ENCODE data around the gene OR52N1.
A peak's percentile ranks its signal among the peaks of the same experiment; 100 is the strongest.

The OR52N1 gene

GRCh38 chr11:5791165-5791564 is at the start of gene OR52N1:
TSS of gene OR52N1 (minus strand) at chr11:5791265. CDS start at chr11:5788816, 2,449 bp downstream.
- no peak for DNase-seq (ENCODE audit: low read depth in 3 of 3, low spot score in 1 of 3)

- DNase-seq (ENCODE audit: low read depth in 3 of 3, low spot score in 1 of 3), result no peak
Observed at GRCh38 chr11:5837695-5838094, 46.6 kb upstream of the OR52N1 start.

- DNase-seq (ENCODE audit: low read depth in 3 of 3, low spot score in 1 of 3), result no peak
Observed at GRCh38 chr11:5833446-5833845, 42.4 kb upstream of the OR52N1 start.

GRCh38 chr11:5831196-5831829 is 40.2 kb upstream of the OR52N1 start:
- no peak for DNase-seq (ENCODE audit: low read depth in 3 of 3, low spot score in 1 of 3)

- no peak for DNase-seq (ENCODE audit: low read depth in 3 of 3, low spot score in 1 of 3)
Observed at GRCh38 chr11:5818245-5818886, 27.3 kb upstream of the OR52N1 start.

- no peak for DNase-seq (ENCODE audit: low read depth in 3 of 3, low spot score in 1 of 3)
Observed at GRCh38 chr11:5815534-5815933, 24.5 kb upstream of the OR52N1 start.

GRCh38 chr11:5809905-5810795 is 19.1 kb upstream of the OR52N1 start:
- no peak for DNase-seq (ENCODE audit: low read depth in 3 of 3, low spot score in 1 of 3)

GRCh38 chr11:5809122-5809519 is 18.1 kb upstream of the OR52N1 start:
- DNase-seq (ENCODE audit: low read depth in 3 of 3, low spot score in 1 of 3), result no peak

GRCh38 chr11:5808500-5809121 is 17.5 kb upstream of the OR52N1 start, which contains the start of gene OR52N2:
TSS of gene OR52N2 (plus strand) at chr11:5808924. CDS start at chr11:5820336, 11,412 bp downstream.
- DNase-seq (ENCODE audit: low read depth in 3 of 3, low spot score in 1 of 3), result peak; percentile 34 to 46 (median 37)

- no peak for DNase-seq (ENCODE audit: low read depth in 3 of 3, low spot score in 1 of 3)
Observed at GRCh38 chr11:5807580-5807979, 16.5 kb upstream of the OR52N1 start.

- no peak for DNase-seq (ENCODE audit: low read depth in 3 of 3, low spot score in 1 of 3)
Observed at GRCh38 chr11:5803982-5804381, 12.9 kb upstream of the OR52N1 start.

GRCh38 chr11:5796541-5796940 is 5.5 kb upstream of the OR52N1 start:
- DNase-seq (ENCODE audit: low read depth in 3 of 3, low spot score in 1 of 3), result no peak

GRCh38 chr11:5783255-5783654 is 7.8 kb downstream of the OR52N1 start, which contains the start of gene OR52N5:
TSS of gene OR52N5 (minus strand) at chr11:5783355. CDS start at chr11:5778634, 4,721 bp downstream.
- no peak for DNase-seq (ENCODE audit: low read depth in 3 of 3, low spot score in 1 of 3)

GRCh38 chr11:5767056-5767455 is 24.0 kb downstream of the OR52N1 start:
- no peak for DNase-seq (ENCODE audit: low read depth in 3 of 3, low spot score in 1 of 3)

GRCh38 chr11:5753943-5754342 is 37.1 kb downstream of the OR52N1 start, which contains the start of gene OR52N4:
TSS of gene OR52N4 (plus strand) at chr11:5754243. CDS start at chr11:5754741, 498 bp downstream.
- DNase-seq (ENCODE audit: low read depth in 3 of 3, low spot score in 1 of 3), result no peak

- DNase-seq (ENCODE audit: low read depth in 3 of 3, low spot score in 1 of 3), result no peak
Observed at GRCh38 chr11:5749836-5750235, 41.2 kb downstream of the OR52N1 start.

- DNase-seq (ENCODE audit: low read depth in 3 of 3, low spot score in 1 of 3), result no peak
Observed at GRCh38 chr11:5746614-5747013, 44.5 kb downstream of the OR52N1 start.

GRCh38 chr11:5738431-5738830 is 52.6 kb downstream of the OR52N1 start:
- DNase-seq (ENCODE audit: low read depth in 3 of 3, low spot score in 1 of 3), result no peak

GRCh38 chr11:5737670-5738392 is 53.2 kb downstream of the OR52N1 start:
- DNase-seq (ENCODE audit: low read depth in 3 of 3, low spot score in 1 of 3), result no peak

GRCh38 chr11:5737091-5737490 is 54.0 kb downstream of the OR52N1 start:
- no peak for DNase-seq (ENCODE audit: low read depth in 3 of 3, low spot score in 1 of 3)

All from stimulated activated CD4-positive, alpha-beta T cell treated with anti-CD3 and anti-CD28 coated beads, TNF-alpha, amount 100 ng/mL, for 1 hour (primary cell).